HG02623 (cell line): Measurements from ENCODE around the gene TSSK6.
A peak's percentile ranks its signal among the peaks of the same experiment; 100 is the strongest.
"Not testable (repeated sequence)": the region's sequence is repeated elsewhere in the genome, so short reads cannot be mapped to it uniquely, and the experiment has no call there.

Experiments
- ATAC-seq: cut with Tn5 transposase; IDR thresholded peaks from one replicate; pipeline ENCODE4 v1.9.1; 2021; ENCODE audit warnings: moderate library complexity; ENCODE audit not compliant: unreplicated experiment

TSSK6 gene

GRCh38 chr19:19488875-19489690 is 26.3 kb downstream of the TSSK6 start:
- ATAC-seq = peak; percentile 43

GRCh38 chr19:19487950-19488874 is 27.1 kb downstream of the TSSK6 start:
- ATAC-seq = no peak

- no peak for ATAC-seq
These were observed 28.0 kb downstream of the TSSK6 start for GRCh38 chr19:19487077-19487949.

GRCh38 chr19:19486343-19487076 is 28.8 kb downstream of the TSSK6 start:
- no peak for ATAC-seq

GRCh38 chr19:19485998-19486290 is 29.4 kb downstream of the TSSK6 start:
- ATAC-seq = no peak

GRCh38 chr19:19485161-19485997 is 30.0 kb downstream of the TSSK6 start:
- no peak for ATAC-seq

- no peak for ATAC-seq
These were observed 32.3 kb downstream of the TSSK6 start for GRCh38 chr19:19482809-19483596.

GRCh38 chr19:19480688-19481087 is 34.7 kb downstream of the TSSK6 start:
- no peak for ATAC-seq

- ATAC-seq = no peak
These were observed 37.5 kb downstream of the TSSK6 start for GRCh38 chr19:19477705-19478383.

GRCh38 chr19:19475849-19476828 is 39.2 kb downstream of the TSSK6 start:
- no peak for ATAC-seq

- ATAC-seq = no peak
These were observed 40.2 kb downstream of the TSSK6 start for GRCh38 chr19:19475015-19475765.

- not testable (repeated sequence) for ATAC-seq
These were observed 43.2 kb downstream of the TSSK6 start for GRCh38 chr19:19472106-19472505.

GRCh38 chr19:19471682-19472081 is 43.7 kb downstream of the TSSK6 start:
- ATAC-seq = no peak

GRCh38 chr19:19470579-19470978 is 44.8 kb downstream of the TSSK6 start:
- ATAC-seq = no peak

- ATAC-seq = no peak
These were observed 46.8 kb downstream of the TSSK6 start for GRCh38 chr19:19468424-19469050.

GRCh38 chr19:19466201-19466600 is 49.1 kb downstream of the TSSK6 start:
- no peak for ATAC-seq
